Stomach (tissue), 4 donors: ENCODE data around the gene USP10.

Experiments used
- EP300 ChIP-seq: sonication (generic); formaldehyde crosslinking; IDR thresholded peaks from one replicate; pipeline ENCODE4 v1.6.1; 2017; ENCODE audit warnings: antibody characterized with exemption
- POLR2AphosphoS5 ChIP-seq, 3 donors: sonication (generic); formaldehyde crosslinking; IDR thresholded peaks; one replicate each; pipeline ENCODE4 v1.6.1; 2016; ENCODE audit warnings: antibody characterized with exemption in 3 of 3
- TF ChIP-seq, protein P1 (sequence below), 7 experiments: fragments of 450-650 bp in 4 of 7; fragments of 200-600 bp in 3 of 7; sonication (generic) in 3 of 7; IDR thresholded peaks; one replicate each; pipeline ENCODE4 v1.5.1; 2016 to 2019; ENCODE audit warnings: antibody characterized with exemption in 7 of 7, control low read depth in 2 of 7, mild to moderate bottlenecking in 1 of 7

DNA sequence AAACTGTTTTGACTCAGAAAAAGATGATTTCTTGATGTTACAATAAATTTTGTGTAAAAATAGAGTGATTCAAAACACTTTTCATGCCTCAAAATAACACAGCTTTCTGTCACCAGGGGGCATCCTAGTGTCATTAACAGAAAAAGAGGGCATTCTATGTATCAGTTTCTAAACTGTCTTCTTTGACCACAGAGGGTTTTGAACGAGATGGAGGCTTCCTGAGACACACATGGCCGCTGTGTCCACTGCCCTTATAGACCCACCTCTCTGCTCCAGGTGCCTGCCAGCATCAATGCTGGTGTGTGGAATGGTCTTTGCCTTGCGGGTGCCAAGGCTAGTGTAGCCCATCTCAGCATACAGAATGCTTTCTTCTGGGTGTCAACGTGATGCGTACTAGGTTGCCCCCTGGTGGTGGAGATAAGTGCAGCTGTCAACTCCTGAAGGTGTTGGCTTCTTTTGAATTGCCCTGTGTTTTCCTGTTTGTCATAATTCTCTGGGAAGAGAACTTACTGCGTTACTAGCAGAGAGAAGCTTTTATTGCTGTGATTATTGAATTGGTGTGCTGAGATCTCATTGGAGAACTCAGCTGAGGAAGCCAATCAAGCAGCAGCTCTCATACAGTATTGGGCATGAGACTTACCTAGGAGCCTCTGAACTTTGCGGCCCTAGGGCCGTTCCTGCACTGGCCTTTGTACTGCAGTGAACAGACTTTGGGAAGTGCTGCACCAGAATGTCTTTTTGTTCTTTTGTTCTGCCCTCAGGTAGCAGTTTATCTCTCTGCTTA is 38.6 kb downstream of the USP10 start:
- no peak for TF ChIP-seq EP300
- TF ChIP-seq, protein P1, sequence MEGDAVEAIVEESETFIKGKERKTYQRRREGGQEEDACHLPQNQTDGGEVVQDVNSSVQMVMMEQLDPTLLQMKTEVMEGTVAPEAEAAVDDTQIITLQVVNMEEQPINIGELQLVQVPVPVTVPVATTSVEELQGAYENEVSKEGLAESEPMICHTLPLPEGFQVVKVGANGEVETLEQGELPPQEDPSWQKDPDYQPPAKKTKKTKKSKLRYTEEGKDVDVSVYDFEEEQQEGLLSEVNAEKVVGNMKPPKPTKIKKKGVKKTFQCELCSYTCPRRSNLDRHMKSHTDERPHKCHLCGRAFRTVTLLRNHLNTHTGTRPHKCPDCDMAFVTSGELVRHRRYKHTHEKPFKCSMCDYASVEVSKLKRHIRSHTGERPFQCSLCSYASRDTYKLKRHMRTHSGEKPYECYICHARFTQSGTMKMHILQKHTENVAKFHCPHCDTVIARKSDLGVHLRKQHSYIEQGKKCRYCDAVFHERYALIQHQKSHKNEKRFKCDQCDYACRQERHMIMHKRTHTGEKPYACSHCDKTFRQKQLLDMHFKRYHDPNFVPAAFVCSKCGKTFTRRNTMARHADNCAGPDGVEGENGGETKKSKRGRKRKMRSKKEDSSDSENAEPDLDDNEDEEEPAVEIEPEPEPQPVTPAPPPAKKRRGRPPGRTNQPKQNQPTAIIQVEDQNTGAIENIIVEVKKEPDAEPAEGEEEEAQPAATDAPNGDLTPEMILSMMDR (IDR thresholded peaks at IDR 0.05) = peak in 5 of 7 experiments; percentile 66 to 94 (median 85)
- peak in 1 of 3 donors; percentile 49 for TF ChIP-seq POLR2AphosphoS5 (IDR thresholded peaks at IDR 0.05)
